ENCODE measurements around the gene TM9SF1. TPM values are rescaled to one million over a fixed set of nuclear protein-coding genes. Genes with fewer than 3 reads are reported as not detected.
A peak's percentile ranks its signal among the peaks of the same experiment; 100 is the strongest.

The TM9SF1 gene
- total and polyA plus RNA-seq, 2 of the 13 experiments (the other 11 are each of a cell fraction or from before 2014, with no cell fraction given), result 83.2 to 110 TPM

GRCh38 chr14:24215495-24216344, 20.5 kb upstream of the TM9SF1 start, which contains the start of gene MDP1 (continued):
- TF ChIP-seq HDAC2 (CRISPR knock-in tag; IDR thresholded peaks at IDR 0.05) (peak; percentile 91), ZGPAT (CRISPR knock-in tag; IDR thresholded peaks at IDR 0.05) (peak; percentile 99), MBD4 (IDR thresholded peaks at IDR 0.05; ENCODE audit: borderline replicate concordance, low read length) (no peak), ATRX (CRISPR knock-in tag; IDR thresholded peaks at IDR 0.05; ENCODE audit: borderline replicate concordance) (0 out of 2 replicates have a peak, but pooled peaks have one; percentile 44), ZKSCAN5 (CRISPR knock-in tag; IDR thresholded peaks at IDR 0.05) (peak; percentile 84; the same call in 1 of the 2 replicates), MYNN (CRISPR knock-in tag; IDR thresholded peaks at IDR 0.05; ENCODE audit: low read depth) (peak; percentile 95; the same call in 1 of the 2 replicates), GTF2F1 (IDR thresholded peaks at IDR 0.05; ENCODE audit: low read length) (peak; percentile 78; the same call in 1 of the 2 replicates), ZEB1 (IDR thresholded peaks at IDR 0.05; ENCODE audit: insufficient replicate concordance, low read depth) (no peak), FUBP1 (CRISPR knock-in tag; IDR thresholded peaks at IDR 0.05; ENCODE audit: borderline replicate concordance) (no peak), ZNF484 (CRISPR knock-in tag; IDR thresholded peaks at IDR 0.05; ENCODE audit: borderline replicate concordance, low read depth) (no peak; the same call in 1 of the 2 replicates), NFYC (CRISPR knock-in tag; IDR thresholded peaks at IDR 0.05) (peak; percentile 71), ZNF546 (CRISPR knock-in tag; conservative IDR thresholded peaks at IDR 0.05) (peak; percentile 99), MAF1 (CRISPR knock-in tag; IDR thresholded peaks at IDR 0.05; ENCODE audit: borderline replicate concordance) (peak; percentile 96), EED (CRISPR knock-in tag; IDR thresholded peaks at IDR 0.05) (peak; percentile 95), ZNF253 (CRISPR knock-in tag; IDR thresholded peaks at IDR 0.05; ENCODE audit: borderline replicate concordance) (peak; percentile 97; the same call in 1 of the 2 replicates), ZHX1 (CRISPR knock-in tag; IDR thresholded peaks at IDR 0.05; ENCODE audit: low read depth) (peak; percentile 99), ZXDC (CRISPR knock-in tag; IDR thresholded peaks at IDR 0.05) (no peak), MIER2 (CRISPR knock-in tag; IDR thresholded peaks at IDR 0.05) (peak; percentile 86), ZNF691 (CRISPR knock-in tag; IDR thresholded peaks at IDR 0.05; ENCODE audit: borderline replicate concordance, low read depth) (peak; percentile 99)
